CD4-positive, CD25-positive, alpha-beta regulatory T cell (primary cell): ENCODE data around the gene PDCD7. TPM values are rescaled to one million over a fixed set of nuclear protein-coding genes. Genes with fewer than 3 reads are reported as not detected.

Experiments used
- ATAC-seq, 2 donors: fragments of 150-1000 bp; cut with Tn5 transposase; one replicate each; pipeline ENCODE4 v1.10.0; 2021; ENCODE audit warnings: low read depth in 2 of 2, moderate number of reproducible peaks in 2 of 2, moderate library complexity in 1 of 2
- DNase-seq, 3 donors: peaks; one replicate each; pipeline versions ENCODE4 v3.0.0 to v3.0.0-alpha.2; 2012 to 2022; ENCODE audit warnings: mixed read lengths in 1 of 3
- H3K27ac ChIP-seq: one replicate; pipeline ENCODE4 v1.7.0; 2013; ENCODE audit warnings: mild to moderate bottlenecking, low read length; ENCODE audit not compliant: insufficient read depth, poor library complexity, severe bottlenecking
- H3K27me3 ChIP-seq: one replicate; pipeline ENCODE4 v1.7.0; 2013; ENCODE audit warnings: low read length; ENCODE audit not compliant: control insufficient read depth, insufficient read depth
- H3K36me3 ChIP-seq: one replicate; pipeline ENCODE4 v1.7.0; 2013; ENCODE audit warnings: mild to moderate bottlenecking, low read length, moderate library complexity; ENCODE audit not compliant: control insufficient read depth, insufficient read depth
- H3K4me1 ChIP-seq: 2 replicates; pipeline ENCODE4 v1.7.0; 2013; ENCODE audit warnings: mild to moderate bottlenecking, low read length; ENCODE audit not compliant: insufficient read depth, control insufficient read depth, poor library complexity, severe bottlenecking
- H3K4me3 ChIP-seq: one replicate; pipeline ENCODE4 v1.7.0; 2013; ENCODE audit warnings: low read depth, mild to moderate bottlenecking, low read length, moderate library complexity
- H3K9me3 ChIP-seq, 2 experiments: 1 replicate in 1 of 2; 2 replicates in 1 of 2; pipeline ENCODE4 v1.7.0; 2013; ENCODE audit warnings: low read length in 2 of 2, mild to moderate bottlenecking in 1 of 2, moderate library complexity in 1 of 2; ENCODE audit not compliant: control insufficient read depth in 2 of 2
- H3K27ac Mint-ChIP-seq, 3 donors: one replicate each; pipeline ENCODE4 v1.8.0; 2020 to 2022; ENCODE audit warnings: mild to moderate bottlenecking in 3 of 3, mixed read lengths in 3 of 3, moderate library complexity in 2 of 3
- H3K27me3 Mint-ChIP-seq: one replicate; pipeline ENCODE4 v1.8.0; 2022; ENCODE audit warnings: mild to moderate bottlenecking, mixed read lengths
- H3K36me3 Mint-ChIP-seq: one replicate; pipeline ENCODE4 v1.8.0; 2020; ENCODE audit warnings: mixed read lengths
- H3K4me1 Mint-ChIP-seq, 4 donors: one replicate each; pipeline ENCODE4 v1.8.0; 2020 to 2022; ENCODE audit warnings: mixed read lengths in 4 of 4, mild to moderate bottlenecking in 1 of 4
- H3K4me3 Mint-ChIP-seq, 4 donors: one replicate each; pipeline ENCODE4 v1.8.0; 2020 to 2022; ENCODE audit warnings: mild to moderate bottlenecking in 4 of 4, mixed read lengths in 4 of 4, moderate library complexity in 3 of 4
- H3K9me3 Mint-ChIP-seq, 7 donors: one replicate each; pipeline ENCODE4 v1.8.0; 2020 to 2022; ENCODE audit warnings: mixed read lengths in 7 of 7, mild to moderate bottlenecking in 3 of 7, moderate library complexity in 2 of 7
- polyA plus RNA-seq, 4 donors: library from polyadenylated mRNA; unstranded; fragments of 300-500 nt; fragmentation: Illumina TruSeq; gene quantifications; one replicate each; pipeline ENCODE4 v1.2.3, GENCODE V29; 2021
- total RNA-seq: library from RNA; stranded (reverse); gene quantifications from one replicate; pipeline ENCODE4 v1.2.3, GENCODE V29; 2022

PDCD7 gene
- total and polyA plus RNA-seq, 5 donors from 2014 or later = 12.3 to 37.6 (median 14.6) TPM

- peaks cover 8% of the 10 kb centered on the region for H3K27me3 ChIP-seq
- H3K9me3 ChIP-seq = no peaks in the 10 kb centered on the region
- Mint-ChIP-seq H3K27me3 (peaks cover 37% of the 10 kb centered on the region), H3K4me1 (peaks cover 0 to 17% (median 5%) of the 10 kb centered on the region in 4 donors), H3K4me3 (peak overlapping the region in 2 of 4 donors; percentile 55 to 79), H3K27ac (peak overlapping the region; percentile 29 to 83 (median 33)), H3K9me3 (peaks cover 0 to 3% (median 0%) of the 10 kb centered on the region in 7 donors), H3K36me3 (no peaks in the 10 kb centered on the region)
- H3K4me3 ChIP-seq = no peak overlapping the region
- ATAC-seq = peak; percentile 53 to 73
- peak in 1 of 3 donors; percentile 28 for DNase-seq
- peaks cover 9% of the 10 kb centered on the region for H3K4me1 ChIP-seq
- H3K36me3 ChIP-seq = no peaks in the 10 kb centered on the region
- H3K27ac ChIP-seq = no peak overlapping the region
These were observed 51.2 kb downstream of the PDCD7 start for GRCh38 chr15:65082303-65082953.

GRCh38 chr15:65081758-65082157 lies 51.9 kb downstream of the PDCD7 start:
- Mint-ChIP-seq H3K4me1 (peaks cover 0 to 17% (median 4%) of the 10 kb centered on the region in 4 donors), H3K4me3 (no peak overlapping the region), H3K27ac (no peak overlapping the region), H3K9me3 (peaks cover 0 to 3% (median 0%) of the 10 kb centered on the region in 7 donors), H3K36me3 (no peaks in the 10 kb centered on the region), H3K27me3 (peaks cover 37% of the 10 kb centered on the region)
- DNase-seq (no peak), ATAC-seq (no peak)
- peaks cover 8% of the 10 kb centered on the region for H3K27me3 ChIP-seq
- H3K27ac ChIP-seq = no peak overlapping the region
- H3K36me3 ChIP-seq = no peaks in the 10 kb centered on the region
- no peak overlapping the region for H3K4me3 ChIP-seq
- H3K9me3 ChIP-seq = no peaks in the 10 kb centered on the region
- H3K4me1 ChIP-seq = peaks cover 9% of the 10 kb centered on the region

- peaks cover 0 to 3% (median 0%) of the 10 kb centered on the region in 7 donors for H3K9me3 Mint-ChIP-seq
- H3K27me3 Mint-ChIP-seq = peaks cover 39% of the 10 kb centered on the region
- no peak for ATAC-seq
- no peaks in the 10 kb centered on the region for H3K36me3 ChIP-seq
- H3K27me3 ChIP-seq = peaks cover 8% of the 10 kb centered on the region
- no peaks in the 10 kb centered on the region for H3K36me3 Mint-ChIP-seq
- H3K4me3 Mint-ChIP-seq = no peak overlapping the region
- H3K27ac ChIP-seq = no peak overlapping the region
- H3K4me1 ChIP-seq = peaks cover 9% of the 10 kb centered on the region
- no peak for DNase-seq
- H3K4me3 ChIP-seq = no peak overlapping the region
- no peaks in the 10 kb centered on the region for H3K9me3 ChIP-seq
- peaks cover 0 to 19% (median 4%) of the 10 kb centered on the region in 4 donors for H3K4me1 Mint-ChIP-seq
- no peak overlapping the region for H3K27ac Mint-ChIP-seq
These were observed 52.3 kb downstream of the PDCD7 start for GRCh38 chr15:65081270-65081669.

- Mint-ChIP-seq H3K27ac (no peak overlapping the region), H3K27me3 (peaks cover 36% of the 10 kb centered on the region), H3K9me3 (peaks cover 0 to 3% (median 0%) of the 10 kb centered on the region in 7 donors), H3K36me3 (no peaks in the 10 kb centered on the region), H3K4me1 (peaks cover 0 to 19% (median 4%) of the 10 kb centered on the region in 4 donors), H3K4me3 (no peak overlapping the region)
- Histone ChIP-seq H3K4me3 (no peak overlapping the region), H3K9me3 (no peaks in the 10 kb centered on the region), H3K27ac (no peak overlapping the region), H3K27me3 (peaks cover 8% of the 10 kb centered on the region), H3K4me1 (peaks cover 9% of the 10 kb centered on the region), H3K36me3 (no peaks in the 10 kb centered on the region)
- DNase-seq (no peak), ATAC-seq (no peak)
These were observed 54.0 kb downstream of the PDCD7 start for GRCh38 chr15:65079580-65079979.

GRCh38 chr15:65077981-65078352 lies 55.6 kb downstream of the PDCD7 start:
- peaks cover 36% of the 10 kb centered on the region for H3K27me3 Mint-ChIP-seq
- peaks cover 0 to 3% (median 0%) of the 10 kb centered on the region in 7 donors for H3K9me3 Mint-ChIP-seq
- H3K27ac ChIP-seq = no peak overlapping the region
- peaks cover 0 to 19% (median 4%) of the 10 kb centered on the region in 4 donors for H3K4me1 Mint-ChIP-seq
- H3K27me3 ChIP-seq = peaks cover 3% of the 10 kb centered on the region
- DNase-seq (peak; percentile 16 to 64 (median 36)), ATAC-seq (no peak)
- H3K9me3 ChIP-seq = no peaks in the 10 kb centered on the region
- peaks cover 9% of the 10 kb centered on the region for H3K4me1 ChIP-seq
- H3K36me3 Mint-ChIP-seq = no peaks in the 10 kb centered on the region
- no peaks in the 10 kb centered on the region for H3K36me3 ChIP-seq
- H3K27ac Mint-ChIP-seq = no peak overlapping the region
- peak overlapping the region in 3 of 4 donors; percentile 45 to 56 (median 56) for H3K4me3 Mint-ChIP-seq
- no peak overlapping the region for H3K4me3 ChIP-seq

GRCh38 chr15:65077291-65077980 lies 56.2 kb downstream of the PDCD7 start:
- DNase-seq (no peak), ATAC-seq (no peak)
- no peak overlapping the region for H3K4me3 ChIP-seq
- peaks cover 3% of the 10 kb centered on the region for H3K27me3 ChIP-seq
- peak overlapping the region in 2 of 4 donors; percentile 56 for H3K4me3 Mint-ChIP-seq
- H3K4me1 Mint-ChIP-seq = peaks cover 0 to 13% (median 1%) of the 10 kb centered on the region in 4 donors
- no peak overlapping the region for H3K27ac ChIP-seq
- no peaks in the 10 kb centered on the region for H3K36me3 ChIP-seq
- no peak overlapping the region for H3K27ac Mint-ChIP-seq
- peaks cover 5% of the 10 kb centered on the region for H3K4me1 ChIP-seq
- H3K27me3 Mint-ChIP-seq = peaks cover 30% of the 10 kb centered on the region
- H3K36me3 Mint-ChIP-seq = no peaks in the 10 kb centered on the region
- no peaks in the 10 kb centered on the region for H3K9me3 ChIP-seq
- H3K9me3 Mint-ChIP-seq = peaks cover 0 to 3% (median 0%) of the 10 kb centered on the region in 7 donors

GRCh38 chr15:65076486-65077290 lies 56.9 kb downstream of the PDCD7 start, which contains the start of gene KBTBD13:
Gene KBTBD13, plus strand, starts transcription at chr15:65076746. Its CDS starts 70 bp downstream, at chr15:65076816.
- ATAC-seq = no peak
- Histone ChIP-seq H3K36me3 (no peaks in the 10 kb centered on the region), H3K4me1 (no peaks in the 10 kb centered on the region), H3K4me3 (no peak within 1 kb of the TSS), H3K27ac (no peak within 1 kb of the TSS), H3K27me3 (peaks cover 3% of the 10 kb centered on the region), H3K9me3 (no peaks in the 10 kb centered on the region)
- peaks cover 0 to 3% (median 0%) of the 10 kb centered on the region in 7 donors for H3K9me3 Mint-ChIP-seq
- no peaks in the 10 kb centered on the region for H3K36me3 Mint-ChIP-seq
- H3K4me1 Mint-ChIP-seq = peaks cover 0 to 8% (median 0%) of the 10 kb centered on the region in 4 donors
- peaks cover 27% of the 10 kb centered on the region for H3K27me3 Mint-ChIP-seq
- DNase-seq = no peak
- no peak within 1 kb of the TSS for H3K27ac Mint-ChIP-seq
- H3K4me3 Mint-ChIP-seq = no peak within 1 kb of the TSS
